ENCODE measurements around the gene ZNF683. TPM values are rescaled to one million over a fixed set of nuclear protein-coding genes. Genes with fewer than 3 reads are reported as not detected.

Gene ZNF683
- total RNA-seq, 6 donors from 2014 or later, result 0.30 to 1.3 (median 0.72) TPM; not detected in 1

- Histone ChIP-seq H3K4me1 (peaks cover 4 to 16% (median 11%) of the 10 kb centered on the region in 4 donors), H3K27ac (peak overlapping the region in 2 of 4 donors; percentile 61 to 76), H3K27me3 (no peaks in the 10 kb centered on the region), H3K36me3 (no peaks in the 10 kb centered on the region), H3K4me3 (no peak overlapping the region), H3K9me3 (no peaks in the 10 kb centered on the region)
- WGBS, 2 donors, result 68 to 87% methylated on average over 5 of the region's 5 CpGs
- DNase-seq (no peak), ATAC-seq (ENCODE audit: low FRiP score in 2 of 2) (no peak)
- TF ChIP-seq CTCF (IDR thresholded peaks at IDR 0.05) (no peak), POLR2AphosphoS5 (IDR thresholded peaks at IDR 0.05) (no peak), EP300 (IDR thresholded peaks at IDR 0.05) (no peak), POLR2A (IDR thresholded peaks at IDR 0.05) (no peak)
Measured at GRCh38 chr1:26314501-26314900, 58.0 kb downstream of the ZNF683 start.

Other genes starting within 250 kb of the ZNF683 start
- 1 to 10 TPM; 1.0 to 6.7 (median 4.7) TPM for gene FAM110D, start 213.7 kb downstream of the ZNF683 start, total RNA-seq
- gene C1orf232, start 203.8 kb downstream of the ZNF683 start, total RNA-seq, result not detected
- 10 to 100 TPM in 5 of 6 donors, 1 to 10 TPM in 1; 9.8 to 46.5 (median 29.2) TPM for gene ZNF593, start 202.8 kb downstream of the ZNF683 start, total RNA-seq
- gene ZNF593OS, start 200.9 kb downstream of the ZNF683 start, total RNA-seq, result not detected
- gene CNKSR1, start 195.3 kb downstream of the ZNF683 start, total RNA-seq, result 10 to 100 TPM; 20.4 to 98.5 (median 43.1) TPM
- not detected for gene CATSPER4, start 182.1 kb downstream of the ZNF683 start, total RNA-seq
- 10 to 100 TPM; 10.1 to 16.8 (median 10.7) TPM for gene CEP85, start 138.6 kb downstream of the ZNF683 start, total RNA-seq
- gene SH3BGRL3, start 92.7 kb downstream of the ZNF683 start, total RNA-seq, result 100 to 1,000 TPM in 4 of 6 donors, 10 to 100 TPM in 2; 39.1 to 271 (median 156) TPM
- gene UBXN11, start 66.1 kb downstream of the ZNF683 start, total RNA-seq, result 100 to 1,000 TPM in 2 of 6 donors, 10 to 100 TPM in 4; 25.7 to 194 (median 62.5) TPM
- 100 to 1,000 TPM in 5 of 6 donors, 10 to 100 TPM in 1; 74.4 to 437 (median 172) TPM for gene CD52, start 54.8 kb downstream of the ZNF683 start, total RNA-seq
- gene CRYBG2, start 18.6 kb downstream of the ZNF683 start, total RNA-seq, result 10 to 100 TPM in 3 of 6 donors, 1 to 10 TPM in 2, under 1 TPM in 1; 0.59 to 25.2 (median 11.1) TPM
- 1 to 10 TPM in 2 of 6 donors, not detected in 4; 1.2 to 1.4 TPM for gene LIN28A, start 38.1 kb upstream of the ZNF683 start, total RNA-seq
- 10 to 100 TPM; 25.6 to 53.0 (median 39.4) TPM for gene DHDDS, start 59.6 kb upstream of the ZNF683 start, total RNA-seq
- gene HMGN2, start 99.7 kb upstream of the ZNF683 start, total RNA-seq, result 100 to 1,000 TPM; 166 to 378 (median 267) TPM
- 100 to 1,000 TPM in 4 of 6 donors, 10 to 100 TPM in 2; 91.1 to 161 (median 120) TPM for gene RPS6KA1, start 157.0 kb upstream of the ZNF683 start, total RNA-seq

Data from upper lobe of left lung (tissue), 6 donors.